HepG2 (cell line): ENCODE data around the gene HSD17B11. TPM values are rescaled to one million over a fixed set of nuclear protein-coding genes. Genes with fewer than 3 reads are reported as not detected.
"Not testable (repeated sequence)": the region's sequence is repeated elsewhere in the genome, so short reads cannot be mapped to it uniquely, and the experiment has no call there.

Experiments
- ATAC-seq: fragments of 200-7000 bp; cut with Tn5 transposase; 3 replicates; pipeline ENCODE4 v1.9.1; 2020; ENCODE audit warnings: mild to moderate bottlenecking, moderate library complexity
- BruUV-seq: library from RNA; stranded (reverse); fragments of 400-500 nt; replicated peaks from 2 replicates; lab custom pipeline; 2021; lab: Mats Ljungman, UMichigan
- CTCF ChIA-PET: fragments of 300-600 bp; formaldehyde crosslinking; extraction: SDS; loops from one replicate; lab custom pipeline; 2021; ENCODE audit warnings: low total read pairs, inconsistent platforms, low intra/inter-chr PET ratio; lab: Yijun Ruan, JAX
- POLR2A ChIA-PET: fragments of 350-600 bp; sonication (Branson Sonifier 250); formaldehyde crosslinking; loops from one replicate; lab custom pipeline; 2020; ENCODE audit warnings: antibody characterized with exemption, inconsistent platforms; lab: Yijun Ruan, JAX
- DNase-seq: peaks from one replicate; pipeline ENCODE4 v3.0.0-alpha.2; 2015; ENCODE audit warnings: low spot score
- FAIRE-seq: peaks from 3 replicates; lab custom pipeline; 2011; peaks lifted over from hg19 to GRCh38; lab: Jason Lieb, UNC
- H2AFZ ChIP-seq: one replicate; pipeline ENCODE4 v1.6.1; 2011; ENCODE audit warnings: low read length, inconsistent platforms
- H3K27ac ChIP-seq: fragments of 300-600 bp; 3 replicates; pipeline ENCODE4 v1.8.0; 2011; ENCODE audit warnings: mixed run types, mild to moderate bottlenecking, mixed read lengths, low read length, inconsistent platforms; ENCODE audit not compliant: insufficient read depth; ENCODE audit errors: extremely low read length
- H3K27me3 ChIP-seq, 2 experiments: fragments of 200-600 bp in 1 of 2; 2 replicates in 1 of 2; 3 replicates in 1 of 2; pipeline versions ENCODE4 v1.6.0 to v1.8.0; 2011; ENCODE audit warnings: low read length in 2 of 2, mild to moderate bottlenecking in 2 of 2, moderate library complexity in 2 of 2, inconsistent platforms in 1 of 2; ENCODE audit not compliant: insufficient read depth in 2 of 2, control insufficient read depth in 1 of 2
- H3K36me3 ChIP-seq, 2 experiments: fragments of 200-600 bp in 1 of 2; replicated peaks in 1 of 2; 2 replicates in 1 of 2; 3 replicates in 1 of 2; pipeline versions ENCODE4 v1.5.1 to v1.8.0; 2011; ENCODE audit warnings: low read length in 2 of 2, inconsistent platforms in 1 of 2; ENCODE audit not compliant: insufficient read depth in 2 of 2, control insufficient read depth in 1 of 2
- H3K4me1 ChIP-seq: 2 replicates; pipeline ENCODE4 v1.5.1; 2012; ENCODE audit warnings: low read length, inconsistent platforms; ENCODE audit not compliant: insufficient read depth
- H3K4me2 ChIP-seq: 2 replicates; pipeline ENCODE4 v1.6.0; 2011; ENCODE audit warnings: low read depth, low read length, inconsistent platforms
- H3K4me3 ChIP-seq, 3 experiments: fragments of 200-600 bp in 1 of 3; sonication (generic), shearing (Covaris generic) in 1 of 3; replicated peaks in 1 of 3; 2 replicates each; pipeline ENCODE4 v1.5.1; 2011 to 2016; ENCODE audit warnings: low read length in 3 of 3, inconsistent platforms in 2 of 3, low read depth in 2 of 3, mild to moderate bottlenecking in 2 of 3, control low read depth in 1 of 3, mixed read lengths in 1 of 3; ENCODE audit not compliant: insufficient read depth in 1 of 3
- H3K79me2 ChIP-seq: one replicate; pipeline ENCODE4 v1.6.1; 2011; ENCODE audit warnings: low read length, inconsistent platforms; ENCODE audit not compliant: insufficient read depth
- H3K9ac ChIP-seq: 2 replicates; pipeline ENCODE4 v1.6.0; 2011; ENCODE audit warnings: mild to moderate bottlenecking, low read depth, low read length, inconsistent platforms; ENCODE audit not compliant: insufficient read depth
- H3K9me3 ChIP-seq: 2 replicates; pipeline ENCODE4 v1.5.1; 2012; ENCODE audit warnings: mild to moderate bottlenecking, low read length
- H4K20me1 ChIP-seq: 2 replicates; pipeline ENCODE4 v1.6.0; 2011; ENCODE audit warnings: inconsistent platforms, mild to moderate bottlenecking, low read length, moderate library complexity; ENCODE audit not compliant: insufficient read depth
- CC2D1A ChIP-seq: sonication (generic); formaldehyde crosslinking; IDR thresholded peaks from 2 replicates; pipeline ENCODE4 v1.8.1; 2023; ENCODE audit warnings: mild to moderate bottlenecking, missing genetic modification reagents
- CEBPB ChIP-seq: IDR thresholded peaks from 2 replicates; pipeline ENCODE4 v1.6.1; 2011; ENCODE audit warnings: low read depth, low read length, improper control_type of control experiment, borderline replicate concordance
- CREB1 ChIP-seq, 2 experiments: fragments of 450-650 bp in 1 of 2; IDR thresholded peaks; 2 replicates each; pipeline ENCODE4 v1.6.1; 2016 to 2017; ENCODE audit warnings: control low read depth in 1 of 2, mild to moderate bottlenecking in 1 of 2, missing compliant biosample characterization in 1 of 2, missing genetic modification characterization in 1 of 2
- DMAP1 ChIP-seq: IDR thresholded peaks from 2 replicates; pipeline ENCODE4 v1.6.1; 2016
- GATAD1 ChIP-seq: IDR thresholded peaks from 2 replicates; pipeline ENCODE4 v1.6.1; 2016; ENCODE audit warnings: missing genetic modification reagents, missing compliant biosample characterization
- HDAC1 ChIP-seq: sonication (generic); formaldehyde crosslinking; IDR thresholded peaks from 2 replicates; pipeline ENCODE4 v1.5.1; 2020; ENCODE audit warnings: mild to moderate bottlenecking, missing genetic modification reagents
- KMT2B ChIP-seq: IDR thresholded peaks from 2 replicates; pipeline ENCODE4 v1.6.1; 2016; ENCODE audit warnings: missing genetic modification reagents, missing compliant biosample characterization
- MLLT10 ChIP-seq: sonication (generic); formaldehyde crosslinking; IDR thresholded peaks from 2 replicates; pipeline ENCODE4 v1.4.0; 2020; ENCODE audit warnings: missing genetic modification reagents
- PHF21A ChIP-seq: sonication (generic); formaldehyde crosslinking; IDR thresholded peaks from 2 replicates; pipeline ENCODE4 v1.5.0; 2020; ENCODE audit warnings: mild to moderate bottlenecking, missing genetic modification reagents
- SMAD3 ChIP-seq: sonication (generic); formaldehyde crosslinking; IDR thresholded peaks from 2 replicates; pipeline ENCODE4 v1.4.0; 2020; ENCODE audit warnings: missing genetic modification reagents
- STAG1 ChIP-seq: sonication (generic); formaldehyde crosslinking; IDR thresholded peaks from 2 replicates; pipeline ENCODE4 v1.4.0; 2020; ENCODE audit warnings: missing genetic modification reagents
- ZNF180 ChIP-seq: sonication (generic); formaldehyde crosslinking; IDR thresholded peaks from 2 replicates; pipeline ENCODE4 v1.4.0; 2020; ENCODE audit warnings: low read depth, missing genetic modification reagents, borderline replicate concordance
- ZNF20 ChIP-seq: sonication (generic); formaldehyde crosslinking; IDR thresholded peaks from 2 replicates; pipeline ENCODE4 v1.4.0; 2020; ENCODE audit warnings: mild to moderate bottlenecking, moderate library complexity, missing genetic modification reagents
- ZNF280B ChIP-seq: sonication (generic); formaldehyde crosslinking; IDR thresholded peaks from 2 replicates; pipeline ENCODE4 v1.5.0; 2020; ENCODE audit warnings: missing genetic modification reagents, mild to moderate bottlenecking, borderline replicate concordance
- ZNF30 ChIP-seq: sonication (generic); formaldehyde crosslinking; IDR thresholded peaks from 2 replicates; pipeline ENCODE4 v1.5.0; 2020; ENCODE audit warnings: mild to moderate bottlenecking, missing genetic modification reagents
- ZNF331 ChIP-seq: sonication (generic); formaldehyde crosslinking; IDR thresholded peaks from 2 replicates; pipeline ENCODE4 v1.4.0; 2020; ENCODE audit warnings: missing genetic modification reagents
- WGBS: methylation state at CpG from one replicate; pipeline ENCODE4 v1.1.6; 2017; ENCODE audit warnings: low lambda C conversion rate; 5-methylcytosine and 5-hydroxymethylcytosine counted together
- in situ Hi-C: cut with HindIII; loops from 2 replicates; pipeline ENCODE4 v1.10.0; 2017; ENCODE audit warnings: low pct_unique_long_range_greater_than_20kb; ENCODE audit not compliant: extremely low pct_ligation_motif_present
- intact Hi-C: fragments of 100-400 bp; cut with micrococcal nuclease; formaldehyde crosslinking; loops from one replicate; pipeline ENCODE4 v1.10.0; 2022; ENCODE audit not compliant: unreplicated experiment
- polyA plus RNA-seq, 8 experiments: library from polyadenylated mRNA; depleted of rRNA in 3 of 8; stranded (reverse) in 7 of 8; unstranded in 1 of 8; fragments of >200 nt; fragmentation: Illumina TruSeq in 4 of 8; extraction: Trizol in 4 of 8; gene quantifications; 2 replicates each; pipeline versions ENCODE4 v1.2.1 to v1.2.3, GENCODE V29; 2011 to 2016; ENCODE audit warnings: low read depth in 4 of 8, missing spikeins in 1 of 8, mixed read lengths in 1 of 8; ENCODE audit not compliant: insufficient read depth in 1 of 8
- total RNA-seq, 5 experiments: library from RNA; depleted of rRNA; stranded (reverse); fragments of >200 nt; fragmentation: Illumina TruSeq; extraction: Trizol; gene quantifications; 2 replicates each; pipeline ENCODE4 v1.2.3, GENCODE V29; 2016; ENCODE audit warnings: low read depth in 1 of 5

HSD17B11 gene
- total and polyA plus RNA-seq, 2 of the 13 experiments (the other 11 are each of a cell fraction or from before 2014, with no cell fraction given) = 121 to 158 TPM

GRCh38 chr4:87403732-87404131, 12.7 kb upstream of the HSD17B11 start:
- H3K4me3 ChIP-seq, H2AFZ ChIP-seq, BruUV-seq, CTCF ChIA-PET: not testable (repeated sequence)
- peak; percentile 51; the same call in 1 of the 2 replicates for TF ChIP-seq CEBPB
- TF ChIP-seq, all 625 proteins: peak for 1; not testable (repeated sequence) for 624
- FAIRE-seq, H3K36me3 ChIP-seq, H3K9ac ChIP-seq, DNase-seq, in situ Hi-C loops, H3K79me2 ChIP-seq, H3K27me3 ChIP-seq, intact Hi-C loops, H3K9me3 ChIP-seq, H3K4me2 ChIP-seq, H4K20me1 ChIP-seq, H3K27ac ChIP-seq, POLR2A ChIA-PET, ATAC-seq: not testable (repeated sequence)
- H3K4me1 ChIP-seq = peaks cover 14% of the 10 kb centered on the region
- WGBS = 43% methylated on average over 1 of the region's 1 CpG

- H3K27me3 ChIP-seq = no peaks in the 10 kb centered on the region; a peak in 2 of 5 replicates
- H3K4me2 ChIP-seq = no peak overlapping the region
- intact Hi-C loops = no loop called here
- no peaks in the 10 kb centered on the region for H3K36me3 ChIP-seq
- WGBS = 29% methylated on average over 1 of the region's 1 CpG
- H3K79me2 ChIP-seq = no peaks in the 10 kb centered on the region
- no peaks in the 10 kb centered on the region for H4K20me1 ChIP-seq
- ChIA-PET POLR2A (interaction anchor here (1.2 to 3.5 kb wide), 2 partner anchors 9 to 20 kb away, joined by 3 to 27 read pairs; partner anchors contain the start of gene HSD17B11), CTCF (no interaction called here)
- no peak overlapping the region for H3K9ac ChIP-seq
- DNase-seq = no peak
- no peaks in the 10 kb centered on the region for H3K9me3 ChIP-seq
- H3K27ac ChIP-seq = no peak overlapping the region
- H3K4me1 ChIP-seq = no peaks in the 10 kb centered on the region
- H3K4me3 ChIP-seq = no peak overlapping the region
- BruUV-seq = no TSS peak
- ATAC-seq = no peak; the same call in 1 of the 3 replicates
- in situ Hi-C loops = no loop called here
- H2AFZ ChIP-seq = no peak overlapping the region
- TF ChIP-seq ZNF20 (CRISPR knock-in tag) = no peak
- no peak for TF ChIP-seq SMAD3 (CRISPR knock-in tag)
- TF ChIP-seq HDAC1 (CRISPR knock-in tag) = no peak
- no peak for TF ChIP-seq MLLT10 (CRISPR knock-in tag)
- TF ChIP-seq ZNF30 = no peak
- no peak for TF ChIP-seq STAG1 (CRISPR knock-in tag)
- TF ChIP-seq KMT2B (CRISPR knock-in tag) = no peak
- no peak for TF ChIP-seq CREB1 (IDR thresholded peaks at IDR 0.05)
- TF ChIP-seq CREB1 (CRISPR knock-in tag; IDR thresholded peaks at IDR 0.05) = no peak
- TF ChIP-seq ZNF180 (CRISPR knock-in tag) = no peak
- no peak for TF ChIP-seq DMAP1 (CRISPR knock-in tag)
- no peak for TF ChIP-seq CC2D1A (CRISPR knock-in tag)
- TF ChIP-seq GATAD1 (CRISPR knock-in tag) = no peak
- TF ChIP-seq ZNF280B = no peak
- TF ChIP-seq ZNF331 (CRISPR knock-in tag) = no peak
- no peak for TF ChIP-seq PHF21A (CRISPR knock-in tag)
- no peak for FAIRE-seq
Observed at GRCh38 chr4:87399954-87400353, 9.0 kb upstream of the HSD17B11 start.
